Medulla oblongata (tissue), 1 donor: Measurements from ENCODE around the gene AKR1D1.
A peak's percentile ranks its signal among the peaks of the same experiment; 100 is the strongest.
"Not testable (repeated sequence)": the region's sequence is repeated elsewhere in the genome, so short reads cannot be mapped to it uniquely, and the experiment has no call there.

Experiments used
- DNase-seq: peaks from one replicate; pipeline ENCODE4 v3.0.0-alpha.2; 2015; ENCODE audit errors: extremely low spot score

Gene AKR1D1

DNA sequence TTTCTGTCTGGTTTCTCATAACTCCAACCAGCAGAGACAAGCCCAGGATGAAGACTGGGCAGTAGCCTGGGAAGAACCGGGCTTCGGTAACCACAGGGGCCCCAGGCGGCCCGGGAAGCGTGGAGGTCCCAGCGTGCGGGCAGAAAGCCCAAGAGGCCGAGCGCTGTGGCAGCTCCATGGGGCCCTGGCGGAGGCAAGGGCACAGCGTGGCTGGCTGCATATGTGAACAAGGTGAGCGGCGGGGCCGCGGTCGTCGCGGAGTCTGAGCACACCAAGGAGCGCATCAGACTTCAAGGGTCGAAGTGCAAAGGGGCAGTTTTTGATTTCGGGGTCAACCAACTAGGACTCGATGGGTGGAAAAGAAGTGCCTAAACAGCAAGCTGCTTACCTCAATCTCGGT is 45.9 kb downstream of the AKR1D1 start:
- no peak for DNase-seq

DNA sequence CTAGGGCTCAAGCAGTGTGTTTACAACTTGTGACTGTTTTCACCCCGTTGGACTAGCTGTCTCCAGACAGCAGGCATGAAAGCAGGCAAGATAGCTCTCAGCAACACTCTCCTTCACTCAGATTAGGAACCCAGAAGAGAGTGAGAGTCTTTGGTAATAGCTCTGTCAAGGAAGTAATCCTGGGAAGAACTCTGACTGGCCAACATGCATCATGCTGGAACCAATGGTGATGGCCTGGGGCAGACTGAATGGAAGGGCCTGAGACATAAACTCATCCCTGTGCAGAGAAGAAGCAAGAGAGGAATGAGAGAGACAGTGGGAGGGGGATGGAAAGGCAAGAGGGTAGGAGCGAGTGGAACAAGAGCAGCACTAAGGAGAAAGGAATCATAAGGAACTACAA is 48.9 kb downstream of the AKR1D1 start:
- DNase-seq: no peak

DNA sequence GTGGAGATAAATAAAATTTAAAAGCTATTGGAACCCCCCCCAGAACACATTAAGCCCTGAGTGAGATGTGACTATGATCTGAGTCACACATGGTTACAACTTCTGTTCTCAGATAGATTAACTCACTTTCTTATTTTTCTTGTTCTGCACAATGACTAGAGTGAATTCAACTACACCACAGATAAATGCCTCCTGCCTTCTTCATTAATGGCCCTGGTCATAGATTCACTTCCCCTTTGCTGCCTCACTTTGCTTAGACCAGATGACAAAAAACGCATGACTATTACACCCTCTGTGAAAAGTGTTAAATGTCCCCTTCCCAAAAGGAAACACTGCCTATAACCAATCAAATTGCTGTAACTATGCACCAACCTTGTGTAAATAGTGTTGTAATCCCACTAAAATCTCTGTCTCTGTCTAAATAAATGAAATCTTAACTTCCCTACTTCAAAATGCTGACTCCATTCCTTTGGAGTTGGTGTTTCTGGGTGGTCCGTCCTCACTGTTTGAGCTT is 49.4 kb downstream of the AKR1D1 start:
- peak; percentile 78 for DNase-seq

DNA sequence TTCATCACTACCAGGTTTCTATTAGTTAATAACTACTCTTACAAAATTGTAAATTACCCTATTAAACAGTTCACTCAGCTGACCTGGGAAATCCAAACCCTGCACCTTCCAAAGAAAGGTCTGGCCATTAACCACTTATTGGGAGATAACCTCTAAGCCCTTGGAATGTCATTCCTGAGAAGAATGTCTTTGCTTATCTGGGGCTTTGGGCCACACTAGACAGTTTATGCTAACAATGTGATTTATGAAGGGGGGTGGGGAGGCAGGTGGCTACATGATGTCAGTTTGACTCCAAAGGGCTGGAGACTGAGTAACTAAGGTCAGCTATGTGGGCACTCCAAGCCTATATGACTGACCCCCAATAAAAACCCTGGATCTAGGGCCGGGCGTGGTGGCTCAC is 50.7 kb downstream of the AKR1D1 start:
- DNase-seq: no peak

DNA sequence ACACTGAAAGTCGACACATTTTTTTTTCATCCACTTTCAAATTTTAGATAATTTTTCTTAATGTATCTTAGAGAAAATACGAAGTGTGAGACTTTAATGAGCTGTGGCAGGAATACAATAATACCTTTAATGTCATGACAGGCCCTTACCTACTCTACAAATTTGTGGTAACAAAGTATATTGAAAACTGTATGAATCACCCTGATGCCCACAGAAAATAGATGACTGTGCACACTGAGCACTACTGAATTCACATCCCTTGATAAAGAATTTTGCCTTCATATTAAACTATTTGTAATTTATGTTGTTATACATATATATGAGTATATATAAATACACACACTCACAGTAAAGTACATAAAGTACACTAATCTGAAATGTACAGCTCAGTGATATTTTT is 51.7 kb downstream of the AKR1D1 start:
- no peak for DNase-seq

DNA sequence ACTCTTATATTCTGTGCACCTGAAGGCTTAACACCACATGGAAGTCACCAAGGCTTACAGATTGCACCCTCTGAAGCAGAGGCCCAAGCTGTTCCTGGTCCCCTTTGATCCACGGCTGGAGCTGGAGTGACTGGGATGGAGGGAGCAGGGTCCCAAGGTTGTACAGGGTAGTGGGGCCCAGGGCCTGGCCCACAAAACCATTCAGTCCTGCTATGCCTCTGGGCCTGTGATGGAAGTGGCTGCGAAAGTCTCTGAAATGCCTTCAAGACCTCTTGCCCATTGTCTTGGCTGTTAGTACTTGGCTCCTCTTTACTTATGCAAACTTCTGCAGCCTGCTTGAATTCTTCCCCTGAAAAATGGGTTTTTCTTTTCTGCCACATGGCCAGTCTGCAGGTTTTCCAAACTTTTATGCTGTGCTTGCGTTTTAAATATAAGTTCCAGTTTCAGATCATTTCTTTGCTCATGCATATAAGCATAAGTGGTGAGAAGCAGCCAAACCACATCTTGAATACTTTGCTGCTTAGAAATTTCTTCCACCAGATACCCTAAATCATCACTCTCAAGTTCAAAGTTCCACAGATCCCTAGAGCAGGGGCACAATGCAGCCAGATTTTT is 53.4 kb downstream of the AKR1D1 start:
- no peak for DNase-seq

DNA sequence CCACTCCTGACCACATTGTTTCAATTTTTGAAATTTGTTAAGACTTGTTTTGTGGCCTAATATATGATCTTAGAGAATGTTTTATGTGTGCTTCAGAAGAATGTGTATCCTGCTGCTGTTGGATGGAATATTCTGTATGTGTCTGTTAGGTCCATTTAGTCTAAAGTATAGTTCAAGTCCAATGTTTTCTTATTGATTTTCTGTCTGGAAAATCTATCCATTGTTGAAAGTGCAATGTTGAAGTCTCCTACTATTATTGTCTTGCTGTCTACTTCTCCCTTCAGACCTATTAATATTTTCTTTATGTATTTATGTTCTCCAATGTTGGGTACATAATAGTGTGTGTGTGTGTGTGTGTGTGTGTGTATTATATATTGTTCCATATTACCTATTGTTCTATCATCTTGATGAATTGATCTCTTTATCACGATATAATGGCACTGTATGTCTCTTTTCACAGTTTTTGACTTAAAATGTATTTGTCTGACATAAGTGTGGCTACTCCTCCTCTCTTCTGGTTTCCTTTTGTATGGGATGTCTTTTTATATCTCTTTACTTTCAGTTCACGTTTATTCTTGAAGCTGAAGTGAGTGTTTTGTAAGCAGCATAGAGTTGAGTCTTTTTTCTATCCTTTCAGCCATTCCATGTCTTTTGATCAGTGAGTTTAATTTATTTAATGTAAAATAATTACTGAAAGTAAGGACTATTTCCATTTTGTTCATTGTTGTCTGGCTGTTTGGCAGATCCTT is 61.3 kb downstream of the AKR1D1 start:
- DNase-seq: no peak

DNA sequence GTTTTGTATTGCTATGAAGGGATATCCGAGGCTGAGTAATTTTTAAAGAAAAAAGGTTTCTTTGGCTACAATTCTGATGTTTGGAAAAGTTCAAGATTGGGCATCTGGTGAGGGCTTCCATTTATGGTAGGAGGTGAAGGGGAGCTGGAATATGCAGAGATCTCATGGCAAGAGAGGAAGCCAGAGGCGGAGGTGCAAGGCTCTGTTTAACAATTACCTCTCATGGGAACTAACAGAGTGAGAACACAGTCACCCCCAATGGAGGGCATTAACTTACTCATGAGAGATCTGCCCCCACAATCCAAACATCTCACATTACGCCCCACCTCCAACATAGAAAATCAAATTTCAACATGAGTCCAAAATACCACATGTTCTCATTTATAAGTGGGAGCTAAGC is 62.0 kb downstream of the AKR1D1 start:
- no peak for DNase-seq

DNA sequence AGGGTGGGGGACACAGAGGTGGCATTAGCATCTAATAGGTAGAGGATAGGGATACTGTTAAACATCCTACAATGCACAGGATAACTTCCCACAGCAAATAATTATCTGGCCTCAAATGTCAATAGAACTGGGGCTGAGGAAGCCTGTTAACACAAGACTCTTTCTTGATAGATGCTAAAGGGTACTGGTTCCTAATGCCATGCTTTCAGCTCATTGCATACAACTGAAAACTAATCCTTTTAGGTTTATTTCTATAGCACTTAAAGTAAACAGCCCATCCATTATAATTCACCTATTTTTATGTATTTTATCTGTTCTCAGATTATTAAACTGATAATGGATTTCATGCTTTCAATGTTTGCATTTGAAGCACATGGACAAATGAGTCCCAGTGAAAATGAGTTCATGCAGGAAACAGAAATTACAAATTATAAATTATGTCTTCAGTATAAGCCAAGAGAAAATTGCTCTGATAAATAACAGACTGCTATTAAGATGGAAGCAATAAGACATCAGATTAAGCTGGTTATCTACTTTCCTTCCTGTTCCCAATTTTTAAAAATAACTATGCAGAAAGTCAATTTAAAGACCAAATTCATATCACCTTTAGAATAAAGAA is 66.4 kb downstream of the AKR1D1 start:
- no peak for DNase-seq

DNA sequence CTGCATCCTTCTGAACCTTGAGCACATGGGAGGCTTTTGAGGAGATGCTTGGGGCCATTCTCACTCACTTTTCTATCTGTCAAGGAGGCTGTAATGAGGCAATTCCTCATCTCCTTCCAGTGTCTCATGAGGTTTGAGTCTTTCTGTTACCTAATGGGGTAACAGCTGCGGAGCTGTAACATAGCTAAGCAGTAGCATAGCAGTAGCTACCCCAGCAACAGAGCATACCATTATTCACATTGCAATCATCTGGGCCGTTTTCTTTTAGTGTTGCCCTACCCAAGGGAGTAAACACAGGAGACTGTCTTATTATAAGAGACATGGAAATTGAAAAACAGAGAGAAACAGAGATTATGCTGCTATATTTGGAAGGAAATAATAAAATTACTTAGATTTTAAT is 68.7 kb downstream of the AKR1D1 start:
- DNase-seq: no peak

DNA sequence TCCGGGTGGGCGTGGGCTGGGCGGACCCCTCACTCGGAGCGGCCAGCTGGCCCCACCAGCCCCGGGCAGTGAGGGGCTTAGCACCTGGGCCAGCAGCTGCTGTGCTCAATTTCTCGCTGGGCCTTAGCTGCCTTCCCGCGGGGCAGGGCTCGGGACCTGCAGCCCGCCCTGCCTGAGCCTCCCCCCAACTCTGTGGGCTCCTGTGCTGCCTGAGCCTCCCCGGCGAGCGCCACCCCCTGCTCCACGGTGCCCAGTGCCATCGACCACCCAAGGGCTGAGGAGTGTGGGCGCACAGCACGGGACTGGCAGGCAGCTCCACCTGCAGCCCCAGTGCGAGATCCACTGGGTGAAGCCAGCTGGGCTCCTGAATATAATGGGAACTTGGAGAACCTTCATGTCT is 70.0 kb downstream of the AKR1D1 start:
- not testable (repeated sequence) for DNase-seq

DNA sequence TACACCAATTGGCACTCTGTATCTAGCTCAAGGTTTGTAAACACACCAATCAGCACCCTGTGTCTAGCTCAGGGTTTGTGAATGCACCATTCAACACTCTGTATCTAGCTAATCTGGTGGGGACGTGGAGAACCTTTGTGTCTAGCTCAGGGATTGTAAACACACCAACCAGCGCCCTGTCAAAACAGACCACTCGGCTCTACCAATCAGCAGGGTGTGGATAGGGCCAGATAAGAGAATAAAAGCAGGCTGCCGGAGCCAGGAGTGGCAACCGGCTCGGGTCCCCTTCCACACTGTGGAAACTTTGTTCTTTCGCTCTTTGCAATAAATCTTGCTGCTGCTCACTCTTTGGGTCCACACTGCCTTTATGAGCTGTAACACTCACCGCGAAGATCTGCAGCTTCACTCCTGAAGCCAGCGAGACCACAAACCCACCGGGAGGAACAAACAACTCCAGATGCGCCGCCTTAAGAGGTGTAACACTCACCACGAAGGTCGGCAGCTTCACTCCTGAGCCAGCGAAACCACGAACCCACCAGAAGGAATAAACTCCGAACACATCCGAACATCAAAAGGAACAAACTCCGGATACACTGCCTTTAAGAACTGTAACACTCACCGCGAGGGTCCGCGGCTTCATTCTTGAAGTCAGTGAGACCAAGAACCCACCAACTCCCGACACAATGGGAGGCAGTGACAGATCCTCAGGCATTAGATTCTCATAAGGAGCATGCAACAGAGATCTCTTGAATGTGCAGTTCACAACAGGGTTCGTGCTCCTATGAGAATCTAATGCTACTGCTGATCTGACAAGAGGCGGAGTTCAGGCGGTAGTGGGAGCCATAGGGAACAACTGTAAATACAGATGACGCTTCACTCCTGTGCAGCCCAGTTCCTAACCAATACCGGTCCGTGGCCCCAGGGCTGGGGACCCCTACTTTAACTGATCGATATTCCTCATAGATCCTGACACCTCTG is 70.8 kb downstream of the AKR1D1 start:
- not testable (repeated sequence) for DNase-seq

DNA sequence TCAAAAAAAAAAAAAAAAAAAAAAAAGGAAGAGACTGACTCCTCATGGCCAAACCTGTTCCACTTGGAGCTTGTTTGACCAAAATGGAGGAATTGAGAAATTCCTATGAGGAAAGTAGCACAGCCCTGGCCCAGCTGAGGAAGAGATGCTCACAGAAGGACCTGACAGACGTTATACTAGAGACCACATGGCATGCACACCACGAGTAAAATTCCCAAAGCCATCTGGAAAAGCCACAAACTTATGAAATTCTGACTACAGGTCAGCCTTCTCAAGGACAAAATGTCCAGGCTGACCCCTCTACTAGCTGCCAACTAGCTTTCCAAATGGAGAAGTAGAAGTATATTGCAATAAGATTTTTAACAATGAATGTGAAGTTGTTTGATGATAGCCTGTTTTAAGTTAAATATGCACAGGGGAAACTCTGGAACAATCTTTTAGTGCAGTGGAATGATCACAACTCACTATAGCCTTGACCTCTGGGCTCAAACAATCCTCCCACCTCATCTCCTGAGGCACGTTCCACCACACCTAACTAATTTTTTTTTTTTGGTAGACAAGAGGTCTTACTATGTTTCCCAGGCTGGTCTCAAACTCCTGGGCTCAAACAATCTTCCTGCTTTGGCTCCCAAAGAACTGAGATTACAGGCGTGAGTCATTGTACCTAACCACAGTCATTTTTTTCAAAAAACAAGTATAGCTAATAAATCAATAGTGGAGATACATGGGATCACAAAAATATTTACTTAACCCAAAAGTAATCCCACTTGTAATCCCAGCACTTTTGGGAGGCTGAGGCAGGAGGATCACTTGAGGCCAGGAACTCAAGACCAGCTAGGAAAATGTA is 75.7 kb downstream of the AKR1D1 start:
- no peak for DNase-seq

DNA sequence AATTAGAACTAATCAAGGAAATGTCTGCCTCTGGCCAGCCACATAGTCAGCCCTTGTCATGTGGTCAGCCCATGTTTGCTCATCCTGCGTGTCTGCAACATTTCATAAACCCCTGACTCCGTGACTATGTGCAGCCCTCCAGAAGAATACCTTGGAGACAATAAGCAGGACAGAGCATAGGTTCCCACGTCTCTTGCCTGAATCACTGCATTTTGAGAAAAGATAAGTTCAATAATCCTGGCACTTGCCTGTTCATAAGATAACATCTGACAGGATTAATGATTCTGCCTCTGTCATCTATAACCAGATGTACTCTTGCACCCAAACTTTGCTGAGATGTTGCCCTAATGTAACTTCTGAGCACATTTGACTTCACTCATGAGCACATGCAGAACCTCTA is 78.4 kb downstream of the AKR1D1 start:
- no peak for DNase-seq

DNA sequence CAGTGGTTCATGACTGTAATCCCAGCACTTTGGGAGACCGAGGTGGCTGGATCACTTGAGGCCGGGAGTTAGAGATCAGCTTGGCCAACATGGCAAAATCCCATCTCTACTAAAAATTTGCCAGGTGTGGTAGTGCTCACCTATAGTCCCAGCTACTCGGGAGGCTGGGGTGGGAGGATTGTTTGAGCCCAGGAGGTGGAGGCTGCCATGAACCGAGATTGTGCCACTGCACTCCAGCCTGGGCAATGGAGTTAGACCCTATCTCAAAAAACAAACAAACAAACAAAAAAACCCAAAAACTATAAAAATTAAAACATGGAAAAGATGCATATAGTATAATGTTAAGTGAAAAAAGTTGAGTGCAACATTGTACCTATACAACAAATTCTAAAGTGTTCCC is 81.4 kb downstream of the AKR1D1 start:
- no peak for DNase-seq

DNA sequence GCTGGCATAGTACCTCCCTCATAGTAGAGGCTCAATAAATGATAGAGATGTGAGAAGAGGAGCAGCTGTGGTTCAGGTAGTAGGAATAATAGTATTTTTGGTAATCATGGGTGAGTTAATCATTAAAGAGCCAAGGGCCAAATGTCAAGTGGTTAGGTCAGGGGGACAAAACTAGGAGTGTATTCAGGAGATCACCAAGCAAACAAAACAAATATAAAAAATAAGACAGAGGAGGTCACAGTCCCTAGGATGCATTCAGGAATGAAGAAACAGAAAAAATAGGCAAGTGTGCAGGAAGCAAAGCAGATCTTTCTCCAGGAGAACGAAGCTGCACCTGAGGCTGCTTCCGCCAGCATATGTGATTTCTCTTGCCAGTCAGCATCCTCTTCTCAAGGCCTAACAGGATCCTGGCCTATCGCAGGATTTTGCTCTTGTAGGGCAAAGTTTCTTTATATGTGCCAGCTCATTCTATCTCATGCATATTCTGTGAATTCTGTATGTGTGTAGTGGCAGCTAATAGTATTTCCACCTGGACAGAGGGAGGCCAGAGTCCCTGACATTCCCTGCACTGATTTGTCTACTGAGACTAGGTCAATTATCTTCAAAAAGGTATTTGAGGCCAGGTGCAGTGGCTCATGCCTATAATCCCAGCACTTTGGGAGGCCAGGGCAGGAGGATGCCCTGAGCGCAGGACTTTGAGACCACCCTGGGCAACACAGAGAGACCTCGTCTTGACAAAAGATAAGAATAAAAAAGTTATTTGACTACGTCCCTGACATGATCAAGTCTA is 82.7 kb downstream of the AKR1D1 start:
- no peak for DNase-seq

DNA sequence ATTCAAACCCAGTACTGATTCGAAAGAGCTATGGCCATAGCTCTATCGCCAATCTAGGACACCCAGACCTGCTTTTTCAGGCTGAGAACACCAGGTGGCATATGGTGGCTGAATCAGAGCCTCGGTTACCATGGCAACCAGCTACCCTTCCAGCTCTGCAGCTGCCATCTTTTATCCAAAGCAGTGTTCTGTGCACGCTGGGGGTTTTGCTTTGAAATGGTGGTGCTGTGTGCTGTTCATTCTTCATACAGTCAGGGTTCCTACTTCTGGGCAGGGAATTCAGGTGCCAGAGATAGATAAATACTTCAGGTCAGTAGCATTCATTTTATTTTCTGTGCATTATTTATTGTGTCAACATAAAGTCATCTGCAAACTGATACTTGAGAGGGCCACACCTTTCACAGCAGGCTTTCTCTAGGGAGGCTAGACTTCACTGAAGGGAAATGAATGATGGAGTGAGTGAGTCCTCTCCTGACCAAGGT is 85.4 kb downstream of the AKR1D1 start:
- DNase-seq: peak; percentile 93

DNA sequence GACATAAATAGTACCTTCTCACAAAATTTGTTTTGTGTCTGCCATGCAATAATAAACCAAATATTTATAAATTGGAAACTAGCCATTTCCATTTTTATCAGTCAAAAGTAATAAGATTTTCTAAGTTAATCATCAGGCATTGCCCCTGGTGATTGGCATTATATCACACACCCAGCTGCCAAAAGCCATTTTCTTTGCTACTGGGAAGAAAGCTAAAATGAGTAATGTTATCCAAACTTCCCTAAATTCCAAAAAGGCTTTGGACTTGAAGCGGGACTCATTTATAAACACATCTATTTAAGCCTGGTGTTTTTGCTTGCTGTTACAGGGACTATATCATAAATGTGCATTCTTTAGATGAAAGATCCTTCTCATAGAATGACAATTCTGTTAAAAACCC is 86.0 kb downstream of the AKR1D1 start:
- DNase-seq: no peak

DNA sequence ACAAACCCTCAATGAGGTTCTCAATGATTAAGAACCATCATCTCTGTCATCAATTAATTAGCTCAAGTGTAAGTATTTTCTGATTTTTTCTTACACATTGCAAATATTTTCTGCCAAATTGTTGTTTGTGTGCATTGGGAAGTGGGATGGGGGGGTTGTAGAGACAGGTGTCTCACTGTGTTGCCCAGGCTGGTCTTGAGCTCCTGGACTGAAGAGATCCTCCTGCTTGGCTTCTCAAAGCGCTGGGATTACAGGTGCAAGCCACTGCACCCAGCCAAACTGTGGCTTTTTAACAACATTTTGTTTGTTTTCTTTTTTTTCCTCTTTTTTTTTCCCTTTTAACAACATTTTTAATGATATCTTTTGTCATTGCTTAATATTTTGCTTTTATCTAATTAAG is 87.5 kb downstream of the AKR1D1 start:
- DNase-seq: no peak

DNA sequence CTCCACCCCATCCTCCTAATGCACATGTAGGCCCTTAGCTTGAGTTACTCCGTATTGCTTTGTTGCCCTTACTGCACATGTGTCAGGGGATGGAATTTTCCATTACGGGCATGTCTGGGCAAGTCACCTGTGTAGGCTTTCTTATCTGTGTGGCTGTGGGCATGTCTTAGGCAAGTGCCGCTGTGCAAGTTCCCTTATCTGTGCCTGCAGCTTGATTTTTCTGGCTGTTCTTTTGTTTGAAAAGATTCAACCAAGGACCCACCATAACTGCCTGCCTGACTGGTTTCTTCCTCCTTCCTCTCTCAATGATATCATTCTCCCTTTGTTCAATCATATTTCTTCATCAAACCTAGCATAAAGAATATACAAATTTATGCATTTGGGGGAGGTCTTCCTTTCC is 88.5 kb downstream of the AKR1D1 start:
- DNase-seq: no peak
